Peyer's patch (tissue), 4 donors: ENCODE results near the gene NGB. TPM values are rescaled to one million over a fixed set of nuclear protein-coding genes. Genes with fewer than 3 reads are reported as not detected.

Source experiments
- DNase-seq, 3 donors: peaks; one replicate each; pipeline ENCODE4 v3.0.0-alpha.2; 2017 to 2019
- H3K27ac ChIP-seq, 4 donors: fragments of 200-600 bp; sonication (generic); one replicate each; pipeline ENCODE4 v1.5.1; 2016 to 2019
- H3K27me3 ChIP-seq, 2 donors: fragments of 200-600 bp; sonication (generic); one replicate each; pipeline ENCODE4 v1.5.1; 2019
- H3K36me3 ChIP-seq, 3 donors: fragments of 200-600 bp; sonication (generic); one replicate each; pipeline ENCODE4 v1.5.1; 2016 to 2019
- H3K4me1 ChIP-seq, 4 donors: fragments of 200-600 bp; sonication (generic); one replicate each; pipeline ENCODE4 v1.5.1; 2016 to 2019
- H3K4me3 ChIP-seq, 4 donors: fragments of 200-600 bp; sonication (generic); 1 replicate in 3 of 4; 2 replicates in 1 of 4; pipeline ENCODE4 v1.5.1; 2016 to 2019; ENCODE audit warnings: mild to moderate bottlenecking in 1 of 4
- H3K9me3 ChIP-seq, 4 donors: fragments of 200-600 bp; sonication (generic); one replicate each; pipeline ENCODE4 v1.5.1; 2016 to 2019; ENCODE audit warnings: mild to moderate bottlenecking in 1 of 4
- POLR2A ChIP-seq, 2 donors: fragments of 450-650 bp; IDR thresholded peaks; one replicate each; pipeline ENCODE4 v1.5.1; 2017; ENCODE audit warnings: antibody characterized with exemption in 2 of 2, mild to moderate bottlenecking in 2 of 2, moderate library complexity in 2 of 2
- total RNA-seq, 4 donors: library from RNA; depleted of rRNA; stranded (reverse); fragments of >200 nt; gene quantifications; one replicate each; pipeline ENCODE4 v1.1.0, GENCODE V29; 2016
- TF ChIP-seq, protein P1 (sequence below), 6 experiments: fragments of 450-650 bp in 4 of 6; fragments of 200-600 bp in 2 of 6; sonication (generic) in 1 of 6; IDR thresholded peaks; one replicate each; pipeline ENCODE4 v1.5.1; 2017 to 2019; ENCODE audit warnings: antibody characterized with exemption in 6 of 6, mild to moderate bottlenecking in 3 of 6, moderate library complexity in 1 of 6

NGB gene
- total RNA-seq, 4 donors from 2014 or later, result not detected

GRCh38 chr14:77260631-77261030, 10.4 kb downstream of the NGB start:
- TF ChIP-seq, protein P1, sequence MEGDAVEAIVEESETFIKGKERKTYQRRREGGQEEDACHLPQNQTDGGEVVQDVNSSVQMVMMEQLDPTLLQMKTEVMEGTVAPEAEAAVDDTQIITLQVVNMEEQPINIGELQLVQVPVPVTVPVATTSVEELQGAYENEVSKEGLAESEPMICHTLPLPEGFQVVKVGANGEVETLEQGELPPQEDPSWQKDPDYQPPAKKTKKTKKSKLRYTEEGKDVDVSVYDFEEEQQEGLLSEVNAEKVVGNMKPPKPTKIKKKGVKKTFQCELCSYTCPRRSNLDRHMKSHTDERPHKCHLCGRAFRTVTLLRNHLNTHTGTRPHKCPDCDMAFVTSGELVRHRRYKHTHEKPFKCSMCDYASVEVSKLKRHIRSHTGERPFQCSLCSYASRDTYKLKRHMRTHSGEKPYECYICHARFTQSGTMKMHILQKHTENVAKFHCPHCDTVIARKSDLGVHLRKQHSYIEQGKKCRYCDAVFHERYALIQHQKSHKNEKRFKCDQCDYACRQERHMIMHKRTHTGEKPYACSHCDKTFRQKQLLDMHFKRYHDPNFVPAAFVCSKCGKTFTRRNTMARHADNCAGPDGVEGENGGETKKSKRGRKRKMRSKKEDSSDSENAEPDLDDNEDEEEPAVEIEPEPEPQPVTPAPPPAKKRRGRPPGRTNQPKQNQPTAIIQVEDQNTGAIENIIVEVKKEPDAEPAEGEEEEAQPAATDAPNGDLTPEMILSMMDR (IDR thresholded peaks at IDR 0.05), result no peak
- no peak for TF ChIP-seq POLR2A (IDR thresholded peaks at IDR 0.05)
- H3K4me3 ChIP-seq, result no peak overlapping the region
- no peaks in the 10 kb centered on the region for H3K4me1 ChIP-seq
- no peak overlapping the region for H3K27ac ChIP-seq
- no peaks in the 10 kb centered on the region for H3K9me3 ChIP-seq
- no peaks in the 10 kb centered on the region for H3K27me3 ChIP-seq
- DNase-seq, result no peak
- H3K36me3 ChIP-seq, result no peaks in the 10 kb centered on the region

- no peaks in the 10 kb centered on the region for H3K4me1 ChIP-seq
- no peak for DNase-seq
- no peak for TF ChIP-seq POLR2A (IDR thresholded peaks at IDR 0.05)
- TF ChIP-seq, protein P1 (IDR thresholded peaks at IDR 0.05), result no peak
- H3K27ac ChIP-seq, result no peak overlapping the region
- no peaks in the 10 kb centered on the region for H3K36me3 ChIP-seq
- H3K4me3 ChIP-seq, result no peak overlapping the region
- no peaks in the 10 kb centered on the region for H3K9me3 ChIP-seq
- H3K27me3 ChIP-seq, result no peaks in the 10 kb centered on the region
Observed at GRCh38 chr14:77260199-77260598, 10.8 kb downstream of the NGB start.

- no peaks in the 10 kb centered on the region for H3K9me3 ChIP-seq
- no peak overlapping the region for H3K27ac ChIP-seq
- no peaks in the 10 kb centered on the region for H3K4me1 ChIP-seq
- DNase-seq, result no peak
- H3K27me3 ChIP-seq, result no peaks in the 10 kb centered on the region
- no peak overlapping the region for H3K4me3 ChIP-seq
- no peaks in the 10 kb centered on the region for H3K36me3 ChIP-seq
- TF ChIP-seq, protein P1 (IDR thresholded peaks at IDR 0.05), result no peak
- no peak for TF ChIP-seq POLR2A (IDR thresholded peaks at IDR 0.05)
Observed at GRCh38 chr14:77259025-77259715, 11.8 kb downstream of the NGB start.

DNA sequence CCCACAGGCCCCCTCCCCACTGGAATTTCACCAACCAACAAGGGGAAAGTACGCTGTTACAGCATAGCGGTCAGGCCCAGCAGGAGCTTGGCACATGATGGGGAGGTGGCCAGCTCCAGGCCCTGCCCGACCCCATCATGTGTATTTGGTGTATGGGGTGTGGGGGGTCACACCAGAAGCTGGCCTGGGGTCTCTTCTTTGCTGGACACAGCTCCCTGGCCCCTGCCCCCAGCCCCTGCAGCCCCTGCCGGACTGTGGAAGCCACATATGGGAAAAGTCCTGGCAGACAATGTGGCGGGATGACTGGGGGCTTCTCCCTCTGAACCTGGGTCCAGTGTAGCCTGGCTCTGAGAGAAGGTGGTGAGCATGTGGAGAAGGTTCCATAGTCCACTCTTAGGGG, 12.4 kb downstream of the NGB start:
- no peaks in the 10 kb centered on the region for H3K9me3 ChIP-seq
- DNase-seq, result no peak
- no peak overlapping the region for H3K27ac ChIP-seq
- H3K36me3 ChIP-seq, result no peaks in the 10 kb centered on the region
- no peak for TF ChIP-seq POLR2A (IDR thresholded peaks at IDR 0.05)
- TF ChIP-seq, protein P1 (IDR thresholded peaks at IDR 0.05), result no peak
- no peaks in the 10 kb centered on the region for H3K4me1 ChIP-seq
- H3K27me3 ChIP-seq, result no peaks in the 10 kb centered on the region
- no peak overlapping the region for H3K4me3 ChIP-seq

- no peaks in the 10 kb centered on the region for H3K4me1 ChIP-seq
- no peaks in the 10 kb centered on the region for H3K9me3 ChIP-seq
- no peak overlapping the region for H3K27ac ChIP-seq
- H3K36me3 ChIP-seq, result no peaks in the 10 kb centered on the region
- no peak for DNase-seq
- no peaks in the 10 kb centered on the region for H3K27me3 ChIP-seq
- TF ChIP-seq, protein P1 (IDR thresholded peaks at IDR 0.05), result no peak
- no peak for TF ChIP-seq POLR2A (IDR thresholded peaks at IDR 0.05)
- no peak overlapping the region for H3K4me3 ChIP-seq
Observed at GRCh38 chr14:77257700-77258099, 13.3 kb downstream of the NGB start.
